ENCODE measurements around the gene TSHZ2.

GRCh38 chr20:53283597-53283996 is 311.4 kb downstream of the TSHZ2 start:
- no peak for TF ChIP-seq CTCF (IDR thresholded peaks at IDR 0.05 in 4 of 5, conservative IDR thresholded peaks at IDR 0.05 in 1 of 5)
- TF ChIP-seq POLR2A (IDR thresholded peaks at IDR 0.05): no peak
